GM23248 (cell line): ENCODE results near the gene PCGF2. TPM values are rescaled to one million over a fixed set of nuclear protein-coding genes. Genes with fewer than 3 reads are reported as not detected.

ENCODE experiments used
- DNase-seq: peaks from one replicate; pipeline ENCODE4 v3.0.0-alpha.2; 2015
- H2AFZ ChIP-seq: fragments of 200-600 bp; sonication (generic); 2 replicates; pipeline ENCODE4 v1.6.1; 2016; ENCODE audit warnings: antibody characterized with exemption
- H3F3A ChIP-seq: fragments of 200-600 bp; sonication (generic); 2 replicates; pipeline ENCODE4 v1.6.1; 2016; ENCODE audit warnings: mild to moderate bottlenecking, antibody characterized with exemption, mixed run types; ENCODE audit not compliant: insufficient read depth
- H3K27ac ChIP-seq: fragments of 200-600 bp; sonication (generic); 2 replicates; pipeline ENCODE4 v1.5.1; 2016; ENCODE audit warnings: mild to moderate bottlenecking
- H3K27me3 ChIP-seq: fragments of 200-600 bp; sonication (generic); replicated peaks from 2 replicates; pipeline ENCODE4 v1.6.1; 2016; ENCODE audit warnings: mild to moderate bottlenecking; ENCODE audit not compliant: insufficient read depth
- H3K36me3 ChIP-seq: fragments of 200-600 bp; sonication (generic); 2 replicates; pipeline ENCODE4 v1.6.1; 2016; ENCODE audit warnings: low read depth, mild to moderate bottlenecking
- H3K4me1 ChIP-seq: fragments of 200-600 bp; sonication (generic); 2 replicates; pipeline ENCODE4 v1.6.1; 2016; ENCODE audit warnings: mild to moderate bottlenecking; ENCODE audit not compliant: insufficient read depth
- H3K4me2 ChIP-seq: fragments of 200-600 bp; sonication (generic); one replicate; pipeline ENCODE4 v1.6.1; 2016; ENCODE audit warnings: mild to moderate bottlenecking; ENCODE audit not compliant: unreplicated experiment
- H3K4me3 ChIP-seq: fragments of 200-600 bp; sonication (generic); 2 replicates; pipeline ENCODE4 v1.5.1; 2016; ENCODE audit warnings: mild to moderate bottlenecking
- H3K79me2 ChIP-seq: fragments of 200-600 bp; sonication (generic); 2 replicates; pipeline ENCODE4 v1.6.1; 2016; ENCODE audit warnings: mild to moderate bottlenecking; ENCODE audit not compliant: insufficient read depth
- H3K9ac ChIP-seq: fragments of 200-600 bp; sonication (generic); 2 replicates; pipeline ENCODE4 v1.6.1; 2016; ENCODE audit warnings: mild to moderate bottlenecking
- H3K9me2 ChIP-seq: fragments of 200-600 bp; sonication (generic); 2 replicates; pipeline ENCODE4 v1.6.1; 2016; ENCODE audit warnings: mixed run types, mild to moderate bottlenecking, moderate library complexity; ENCODE audit not compliant: insufficient read depth
- H3K9me3 ChIP-seq: fragments of 200-600 bp; sonication (generic); one replicate; pipeline ENCODE4 v1.6.1; 2017; ENCODE audit warnings: low read depth
- H4K20me1 ChIP-seq: fragments of 200-600 bp; sonication (generic); 2 replicates; pipeline ENCODE4 v1.6.0; 2016; ENCODE audit not compliant: insufficient read depth
- EZH2 ChIP-seq: fragments of 200-600 bp; sonication (generic); IDR thresholded peaks from 2 replicates; pipeline ENCODE4 v1.6.1; 2018; ENCODE audit warnings: antibody characterized with exemption, mild to moderate bottlenecking; ENCODE audit not compliant: insufficient read depth, poor library complexity, severe bottlenecking
- EZH2phosphoT487 ChIP-seq: fragments of 200-600 bp; sonication (generic); IDR thresholded peaks from 2 replicates; pipeline ENCODE4 v1.6.1; 2018; ENCODE audit warnings: antibody characterized with exemption, moderate library complexity, mild to moderate bottlenecking, low read depth; ENCODE audit not compliant: insufficient read depth
- WGBS, 2 experiments: methylation state at CpG; one replicate each; pipeline ENCODE4 v1.1.6; 2015 to 2017; ENCODE audit warnings: low lambda C conversion rate in 2 of 2, low coverage in 1 of 2; ENCODE audit errors: missing lambda C conversion rate in 2 of 2; 5-methylcytosine and 5-hydroxymethylcytosine counted together
- in situ Hi-C: fragments of 300-500 bp; cut with MboI; formaldehyde crosslinking; loops from 2 replicates; pipeline ENCODE4 v1.15.0; 2020
- polyA plus RNA-seq: library from polyadenylated mRNA; unstranded; fragments of >200 nt; fragmentation: Nextera tagmentation; extraction: Ambion mirVana; gene quantifications from 2 replicates; pipeline ENCODE4 v1.2.1, GENCODE V29; 2016
- total RNA-seq: library from RNA; depleted of rRNA; stranded (reverse); fragments of >200 nt; shearing (Covaris generic); gene quantifications from 2 replicates; pipeline ENCODE4 v1.2.3, GENCODE V29; 2014

Gene PCGF2
- total and polyA plus RNA-seq, 2 experiments from 2014 or later, result 3.8 to 4.6 TPM

DNA sequence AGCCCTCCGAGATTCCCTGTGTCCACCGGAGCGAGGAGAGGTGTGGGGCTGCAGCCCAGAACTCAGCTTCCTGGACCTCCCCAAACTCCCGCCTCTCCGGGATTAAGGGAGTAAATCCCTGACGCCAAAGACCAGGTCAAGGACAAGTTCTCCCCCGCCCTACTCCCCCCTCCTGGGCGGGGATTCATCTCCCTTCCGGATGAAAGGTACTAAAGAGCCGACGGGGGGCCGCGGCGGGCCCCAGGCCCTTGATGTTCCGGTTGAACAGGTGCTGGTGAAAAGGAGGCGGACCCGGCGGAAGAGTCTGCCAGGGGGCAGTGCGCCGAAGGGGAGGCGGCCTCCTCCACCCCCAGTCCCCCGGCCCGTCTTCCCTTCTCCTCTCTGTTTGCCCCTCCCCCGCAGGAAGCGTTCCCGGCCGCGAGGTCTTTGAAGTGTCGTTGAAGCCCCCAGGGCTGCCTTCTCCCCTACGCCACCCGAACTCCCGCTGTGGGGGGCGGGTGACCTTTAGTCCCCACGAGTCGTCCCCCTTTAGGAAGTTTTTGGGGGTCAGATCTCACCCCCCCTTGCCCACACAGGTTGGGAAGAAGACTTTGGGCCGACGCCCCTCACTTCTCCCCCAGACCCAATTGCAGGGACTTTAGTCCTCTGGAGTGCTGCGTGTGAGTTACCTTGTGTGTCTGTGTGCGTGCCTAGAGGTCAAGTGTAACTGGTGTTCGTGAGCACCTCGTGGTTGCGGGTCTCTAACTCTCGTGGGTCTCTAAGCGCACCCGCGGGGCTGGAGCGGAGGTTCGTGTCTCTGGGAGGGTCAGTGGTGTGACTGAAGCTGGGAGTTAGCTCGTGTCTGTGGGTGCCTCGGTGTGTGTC is 44.2 kb downstream of the PCGF2 start:
- Histone ChIP-seq H3K4me1 (peaks cover 15% of the 10 kb centered on the region; the same call in 1 of the 2 replicates), H3K4me3 (peak overlapping the region; percentile 90), H3K36me3 (no peaks in the 10 kb centered on the region), H3K4me2 (peak overlapping the region; percentile 84), H2AFZ (peak overlapping the region; percentile 91), H3K27ac (no peak overlapping the region), H4K20me1 (no peaks in the 10 kb centered on the region), H3F3A (peaks cover 8% of the 10 kb centered on the region; the same call in 1 of the 2 replicates), H3K9ac (peak overlapping the region; percentile 87), H3K79me2 (peaks cover 8% of the 10 kb centered on the region; the same call in 1 of the 2 replicates), H3K9me2 (no peaks in the 10 kb centered on the region), H3K9me3 (no peaks in the 10 kb centered on the region), H3K27me3 (no peaks in the 10 kb centered on the region)
- in situ Hi-C loops, result no loop called here
- peak; percentile 46 for DNase-seq
- TF ChIP-seq EZH2phosphoT487 (no peak), EZH2 (no peak)
- 2% methylated on average over 35 to 50 of the region's 50 CpGs for WGBS, 2 experiments

DNA sequence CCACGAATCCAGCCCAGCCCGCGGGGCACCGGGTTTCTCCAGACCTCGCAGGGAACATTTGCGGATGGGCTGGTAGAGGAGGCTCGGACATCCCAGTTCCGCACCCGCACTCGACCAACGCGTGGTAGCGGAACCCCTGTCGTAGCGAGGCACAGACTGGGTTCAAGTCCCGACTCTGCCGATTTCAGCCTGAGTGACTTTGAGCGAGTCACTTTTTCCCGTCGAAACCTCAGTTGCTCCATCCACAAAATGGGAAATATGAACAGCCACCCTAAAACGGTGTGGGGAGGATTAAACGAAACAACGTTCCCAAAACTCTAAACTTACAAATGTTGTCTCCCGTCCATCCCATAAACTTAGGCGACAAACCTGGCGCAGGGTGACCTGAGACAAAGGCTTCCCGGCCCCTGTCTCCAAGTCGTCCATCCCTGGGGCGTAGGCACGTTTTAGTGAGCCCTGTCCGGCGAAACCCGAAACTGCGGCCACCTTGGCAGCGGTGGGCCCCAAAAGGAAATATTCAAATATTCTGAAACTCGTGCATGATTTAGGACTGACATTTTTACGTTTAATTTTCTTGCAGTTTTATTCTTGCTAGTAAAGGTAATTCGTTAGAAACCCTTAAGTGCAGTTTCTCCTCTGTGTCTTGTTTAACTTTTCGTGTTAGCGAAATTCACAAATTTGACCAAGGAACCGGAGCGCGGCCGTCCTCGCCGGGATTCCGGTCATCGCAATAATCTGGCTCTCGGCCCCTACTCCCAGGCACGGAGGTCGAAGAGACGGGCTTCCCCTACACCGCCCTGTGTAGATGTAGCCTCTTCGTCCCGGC is 45.0 kb downstream of the PCGF2 start:
- no peak for TF ChIP-seq EZH2
- no peak for TF ChIP-seq EZH2phosphoT487
- Histone ChIP-seq H3K9me3 (no peaks in the 10 kb centered on the region), H3K4me2 (peak overlapping the region; percentile 84), H3K27ac (peak overlapping the region; percentile 38), H3K4me3 (peak overlapping the region; percentile 90), H4K20me1 (no peaks in the 10 kb centered on the region), H3K79me2 (peaks cover 8% of the 10 kb centered on the region; the same call in 1 of the 2 replicates), H3K27me3 (no peaks in the 10 kb centered on the region), H3F3A (peaks cover 8% of the 10 kb centered on the region; the same call in 1 of the 2 replicates), H3K4me1 (peaks cover 15% of the 10 kb centered on the region; the same call in 1 of the 2 replicates), H3K36me3 (no peaks in the 10 kb centered on the region), H3K9ac (peak overlapping the region; percentile 87), H3K9me2 (no peaks in the 10 kb centered on the region), H2AFZ (peak overlapping the region; percentile 91)
- in situ Hi-C loops, result no loop called here
- peak; percentile 53 for DNase-seq
- 4% methylated on average over 53 to 55 of the region's 55 CpGs for WGBS, 2 experiments

- Histone ChIP-seq H3K9me3 (no peaks in the 10 kb centered on the region), H3K27ac (peak overlapping the region; percentile 38), H4K20me1 (no peaks in the 10 kb centered on the region), H3F3A (peaks cover 8% of the 10 kb centered on the region; the same call in 1 of the 2 replicates), H3K27me3 (no peaks in the 10 kb centered on the region), H3K36me3 (no peaks in the 10 kb centered on the region), H3K9ac (peak overlapping the region; percentile 87), H3K4me3 (peak overlapping the region; percentile 90), H2AFZ (peak overlapping the region; percentile 91), H3K4me2 (peak overlapping the region; percentile 84), H3K79me2 (peaks cover 8% of the 10 kb centered on the region; the same call in 1 of the 2 replicates), H3K4me1 (peaks cover 15% of the 10 kb centered on the region; the same call in 1 of the 2 replicates), H3K9me2 (no peaks in the 10 kb centered on the region)
- DNase-seq, result peak; percentile 92
- in situ Hi-C loops, result no loop called here
- WGBS, 2 experiments, result 1% methylated on average over 60 to 61 of the region's 81 CpGs
- TF ChIP-seq EZH2 (no peak), EZH2phosphoT487 (no peak)
Measured at GRCh38 chr17:38702166-38702915, 45.8 kb downstream of the PCGF2 start.
